Measurements from ENCODE around the gene BCL7A.

Gene BCL7A

DNA sequence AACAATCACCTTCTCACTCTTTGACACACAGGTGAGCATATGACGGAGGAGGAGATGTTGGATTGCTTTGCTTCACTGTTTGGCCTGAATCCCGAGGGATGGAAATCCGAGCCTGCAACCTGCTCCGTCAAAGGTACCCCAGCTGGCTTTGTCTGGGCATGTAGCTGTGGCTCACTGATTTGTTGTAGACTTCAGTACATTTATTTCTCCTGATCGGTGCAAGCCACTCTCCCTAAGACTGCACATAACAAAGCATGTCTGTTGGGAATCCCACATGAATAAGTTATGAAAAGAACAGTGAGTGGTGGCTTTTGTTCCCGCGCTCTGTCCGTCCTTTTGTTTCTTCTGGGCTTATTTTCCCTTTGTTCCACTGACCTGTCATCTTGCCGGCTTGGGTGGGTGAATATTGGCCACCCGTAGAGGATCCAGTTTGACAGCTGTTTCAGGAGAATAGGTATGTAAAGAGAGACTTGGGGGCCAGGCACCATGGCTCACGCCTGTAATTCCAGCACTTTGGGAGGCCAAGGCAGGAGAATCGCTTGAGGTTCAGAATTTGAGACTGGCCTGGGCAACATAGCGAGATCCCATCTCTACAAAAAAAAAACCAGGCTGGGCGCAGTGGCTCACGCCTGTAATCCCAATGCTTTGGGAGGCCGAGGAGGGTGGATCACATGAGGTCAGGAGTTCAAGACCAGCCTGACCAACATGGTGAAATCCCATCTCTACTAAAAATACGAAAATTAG, 20.0 kb upstream of the BCL7A start:
- DNase-seq: no peak

DNA sequence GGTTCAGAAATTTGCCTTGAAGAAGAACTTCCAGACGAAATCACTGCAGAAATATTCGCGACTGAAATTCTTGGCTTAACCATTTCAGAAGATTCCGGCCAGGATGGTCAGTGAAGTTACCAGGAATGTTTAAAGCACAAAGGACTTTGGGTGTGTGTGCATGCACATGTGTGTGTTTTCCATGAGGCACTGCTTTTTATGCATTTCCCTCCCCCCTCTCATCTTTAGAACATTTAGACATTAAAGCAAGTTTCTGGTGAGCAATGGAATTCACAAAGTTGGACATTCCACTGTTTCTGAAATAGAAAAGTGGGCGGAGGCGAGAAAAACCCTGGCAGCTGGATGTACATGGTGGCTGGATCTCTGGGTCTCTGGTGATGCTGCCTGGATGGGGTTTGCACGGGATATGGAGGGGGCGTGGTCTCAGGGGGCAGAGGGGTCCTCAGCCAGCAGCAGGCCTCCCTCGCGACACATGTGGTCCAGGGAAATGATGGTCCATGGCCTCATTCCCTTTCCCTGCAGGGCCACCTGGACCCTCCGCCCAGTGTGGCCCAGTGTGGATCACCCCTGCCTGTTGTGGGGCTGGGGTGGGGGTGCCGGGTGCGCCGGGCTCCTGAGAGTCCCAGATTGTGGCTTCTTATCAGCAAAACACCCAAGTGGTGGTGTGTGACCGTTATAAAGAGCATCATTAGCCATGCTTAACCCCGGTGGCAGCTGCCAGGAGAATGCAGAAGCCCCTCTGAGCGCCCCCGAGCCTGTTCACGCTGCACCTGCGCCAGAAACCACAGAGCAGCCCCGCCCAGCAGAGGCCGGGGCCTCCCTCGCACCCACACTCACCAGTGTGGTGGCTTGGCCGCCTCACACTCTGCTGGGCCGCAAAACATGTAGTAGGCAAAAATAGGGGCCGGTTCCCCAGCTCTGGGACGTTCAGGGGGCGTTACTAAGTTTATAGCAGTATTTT, 17.8 kb upstream of the BCL7A start:
- peak; percentile 78 for DNase-seq

- DNase-seq: no peak
These were observed 17.0 kb upstream of the BCL7A start for GRCh38 chr12:122004633-122005071.

DNA sequence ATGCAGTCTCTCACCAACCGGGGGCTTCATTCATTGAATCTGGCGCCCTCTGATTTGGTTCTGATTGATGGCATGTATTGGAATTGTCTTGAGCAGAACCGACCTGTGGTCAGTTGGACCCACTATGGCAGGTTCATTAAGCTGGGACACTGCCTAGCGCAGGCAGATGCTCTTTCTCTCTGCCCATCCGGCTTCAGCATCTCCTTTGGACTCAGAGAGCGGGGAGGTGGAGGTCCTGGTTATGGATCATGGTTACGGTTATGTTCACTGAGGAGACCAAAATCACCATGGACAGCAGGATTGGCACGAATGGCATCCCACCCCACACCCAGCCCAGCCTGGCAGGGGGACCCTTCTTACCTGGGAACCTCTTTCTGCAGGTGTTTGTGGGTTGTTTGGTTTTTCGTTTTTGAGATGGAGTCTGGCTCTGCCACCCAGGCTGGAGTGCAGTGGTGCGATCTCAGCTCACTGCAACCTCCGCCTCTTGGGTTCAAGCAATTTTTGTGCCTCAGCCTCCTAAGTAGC, 16.4 kb upstream of the BCL7A start:
- no peak for DNase-seq

- no peak for DNase-seq
These were observed 15.3 kb upstream of the BCL7A start for GRCh38 chr12:122006186-122006926.

DNA sequence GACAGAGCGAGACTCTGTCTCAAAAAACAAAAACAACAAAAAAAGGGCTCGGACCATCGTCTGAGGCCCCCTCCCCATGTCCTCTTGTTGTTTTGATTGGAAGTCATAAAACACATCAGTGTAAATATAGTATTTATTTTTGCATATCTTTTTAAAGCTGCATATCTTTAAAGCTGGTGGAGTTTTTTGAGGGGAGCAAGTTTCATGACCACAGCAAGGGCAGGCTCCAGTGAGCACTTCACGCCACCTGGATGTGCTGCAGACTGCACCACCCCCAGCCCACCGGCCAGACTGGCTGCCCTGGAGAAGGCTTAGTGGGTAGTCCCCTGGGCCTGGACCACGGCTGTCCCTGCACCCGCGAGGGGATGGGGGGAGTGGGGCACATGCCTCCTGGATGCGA, 11.9 kb upstream of the BCL7A start:
- DNase-seq: no peak

- no peak for DNase-seq
These were observed 9.5 kb upstream of the BCL7A start for GRCh38 chr12:122012184-122012583.

DNA sequence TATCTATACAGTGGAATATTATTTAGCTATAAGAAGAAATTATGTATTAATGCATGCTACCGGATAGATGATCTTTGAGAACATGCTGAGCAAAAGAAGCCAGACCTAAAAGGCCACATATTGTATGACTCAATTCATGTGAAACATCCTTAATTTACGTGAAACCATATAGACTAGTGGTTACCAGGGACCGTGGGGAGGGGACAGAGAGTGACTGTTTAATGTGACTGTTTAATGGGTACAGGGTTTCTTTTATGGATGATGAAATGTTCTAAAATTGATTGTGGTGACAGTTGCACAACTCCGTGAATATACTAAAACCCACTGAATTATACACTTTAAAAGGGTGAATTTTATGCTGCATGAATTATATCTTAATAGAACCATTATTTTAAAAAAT, 8.5 kb upstream of the BCL7A start:
- DNase-seq: no peak

DNA sequence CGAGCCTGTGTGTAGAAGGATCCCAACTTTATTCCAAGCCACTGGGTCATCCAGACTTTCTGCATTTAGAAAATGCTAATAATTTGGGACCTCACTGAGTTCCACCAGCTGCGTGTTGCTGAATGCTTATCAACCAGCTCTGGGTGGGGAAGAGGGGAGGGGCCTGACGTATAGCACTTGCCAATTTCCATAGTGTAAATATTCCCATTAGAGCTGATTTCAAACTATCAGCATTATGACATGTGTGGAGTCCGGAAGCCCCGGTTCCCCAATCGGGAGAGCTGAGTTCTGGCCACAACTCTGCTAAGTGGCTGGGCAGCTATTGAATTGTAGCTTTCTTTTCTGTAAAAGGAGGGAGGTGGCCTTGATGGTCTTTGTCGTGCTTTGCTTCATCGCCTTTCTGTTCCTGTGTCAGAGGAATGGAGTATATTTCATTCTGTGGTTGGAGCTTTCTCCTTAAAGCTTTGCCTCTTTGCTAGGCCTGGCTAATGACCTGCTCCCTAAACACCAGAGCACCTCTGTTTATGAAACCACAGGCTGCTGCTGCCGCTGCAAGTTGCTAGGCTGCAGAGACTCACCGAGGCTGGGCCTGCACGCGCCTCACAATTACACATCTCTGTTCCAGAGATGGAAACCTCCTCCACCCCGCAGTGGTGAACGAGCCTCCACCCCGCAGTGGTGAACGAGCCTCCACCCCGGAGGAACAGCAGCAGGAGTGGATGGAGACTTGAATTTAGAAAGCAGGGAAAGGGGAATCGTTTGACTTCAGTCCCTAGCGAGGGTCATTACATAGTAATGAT, 7.7 kb upstream of the BCL7A start:
- DNase-seq: no peak

DNA sequence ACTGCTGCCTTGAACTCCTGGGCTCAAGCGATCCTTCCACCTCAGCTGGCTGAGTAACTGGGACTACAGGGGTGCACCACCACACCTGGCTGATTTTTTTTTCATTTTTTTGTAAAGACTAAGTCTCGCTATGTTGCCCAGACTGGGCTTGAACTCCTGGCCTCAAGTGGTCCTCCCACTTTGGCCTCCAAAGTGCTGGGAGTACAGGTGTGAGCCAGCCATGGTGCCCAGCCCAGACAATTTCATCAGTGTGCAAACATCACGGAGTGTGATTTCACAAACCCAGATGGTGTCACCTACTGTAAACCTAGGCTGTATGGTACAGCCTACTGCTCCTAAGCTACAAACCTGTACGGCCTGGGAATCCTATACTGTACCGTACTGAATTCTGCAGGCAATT, 6.9 kb upstream of the BCL7A start:
- DNase-seq: no peak

DNA sequence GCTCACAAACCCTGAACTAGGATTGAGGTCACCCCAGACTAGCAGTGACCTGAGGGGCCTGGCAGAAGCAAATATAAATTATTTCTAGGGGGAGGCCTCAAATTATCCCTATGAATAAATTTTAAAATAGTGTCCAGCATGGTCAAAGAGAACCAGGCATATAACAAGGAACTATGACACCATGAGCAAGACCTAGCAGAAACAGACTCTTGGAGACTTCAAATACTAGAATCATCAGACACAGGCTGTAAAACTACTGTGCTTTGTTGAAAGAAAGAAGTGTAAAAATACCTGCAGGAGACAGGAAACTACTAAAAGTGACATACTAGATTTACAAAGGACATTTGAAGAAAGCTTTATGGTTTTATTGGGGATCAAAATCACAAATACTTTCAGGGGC, 3.2 kb upstream of the BCL7A start:
- no peak for DNase-seq

- no peak for DNase-seq
These were observed 2.7 kb upstream of the BCL7A start for GRCh38 chr12:122018937-122019336.

DNA sequence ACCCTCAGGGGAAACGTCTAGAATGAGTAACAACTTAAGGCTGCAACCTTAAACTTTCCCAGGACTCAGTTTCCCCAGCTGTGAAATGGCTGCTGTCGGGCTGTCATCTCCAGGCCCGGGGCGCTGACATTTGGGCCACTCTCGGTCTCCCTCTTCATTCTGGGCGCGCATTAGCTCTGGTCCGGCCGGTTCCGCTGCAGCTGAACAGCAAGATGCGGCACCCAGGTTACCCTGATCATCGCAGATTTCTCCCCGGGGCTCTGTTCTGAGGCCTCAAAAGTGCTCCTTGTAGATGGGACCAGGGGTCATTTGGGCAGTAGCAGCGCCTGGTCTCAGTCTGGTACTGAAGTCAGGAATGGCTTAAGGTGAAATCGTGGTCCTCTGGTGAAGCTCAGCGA, 890 bp upstream of the BCL7A start:
- no peak for DNase-seq

DNA sequence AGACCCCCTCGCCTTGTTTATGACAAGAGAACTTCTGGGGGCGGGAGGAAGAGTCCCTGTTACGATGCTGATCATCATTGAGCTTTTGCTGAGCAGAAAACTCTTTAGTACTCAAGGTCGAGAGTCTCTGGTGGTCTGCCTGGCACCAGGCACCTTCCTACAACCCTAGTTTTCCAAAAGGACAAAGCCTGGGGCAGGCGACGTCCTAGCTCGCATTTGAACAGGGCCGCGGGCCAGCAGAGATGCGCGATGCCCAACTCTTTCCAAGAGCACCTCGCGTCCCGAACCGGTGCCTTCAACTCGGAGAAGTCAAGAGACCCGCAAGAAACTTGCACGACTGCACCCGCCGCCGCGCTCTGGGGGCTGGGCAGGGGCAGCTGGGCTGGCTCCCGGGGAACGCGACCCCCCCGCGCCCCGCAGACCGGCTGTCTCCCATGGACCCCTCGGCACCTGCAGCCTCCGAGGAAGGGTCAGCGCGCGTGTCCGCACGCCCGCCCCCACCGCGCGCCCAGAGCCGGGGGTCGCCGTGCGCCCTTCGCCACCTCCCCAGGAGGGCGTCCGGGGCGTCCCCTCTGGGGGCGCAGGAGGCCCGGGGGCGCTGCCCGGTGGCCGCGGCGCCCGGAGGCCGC, 377 bp upstream of the BCL7A start:
- DNase-seq: peak; percentile 18

- DNase-seq: peak; percentile 31
These were observed 982 bp downstream of the BCL7A start for GRCh38 chr12:122022393-122023338.

DNA sequence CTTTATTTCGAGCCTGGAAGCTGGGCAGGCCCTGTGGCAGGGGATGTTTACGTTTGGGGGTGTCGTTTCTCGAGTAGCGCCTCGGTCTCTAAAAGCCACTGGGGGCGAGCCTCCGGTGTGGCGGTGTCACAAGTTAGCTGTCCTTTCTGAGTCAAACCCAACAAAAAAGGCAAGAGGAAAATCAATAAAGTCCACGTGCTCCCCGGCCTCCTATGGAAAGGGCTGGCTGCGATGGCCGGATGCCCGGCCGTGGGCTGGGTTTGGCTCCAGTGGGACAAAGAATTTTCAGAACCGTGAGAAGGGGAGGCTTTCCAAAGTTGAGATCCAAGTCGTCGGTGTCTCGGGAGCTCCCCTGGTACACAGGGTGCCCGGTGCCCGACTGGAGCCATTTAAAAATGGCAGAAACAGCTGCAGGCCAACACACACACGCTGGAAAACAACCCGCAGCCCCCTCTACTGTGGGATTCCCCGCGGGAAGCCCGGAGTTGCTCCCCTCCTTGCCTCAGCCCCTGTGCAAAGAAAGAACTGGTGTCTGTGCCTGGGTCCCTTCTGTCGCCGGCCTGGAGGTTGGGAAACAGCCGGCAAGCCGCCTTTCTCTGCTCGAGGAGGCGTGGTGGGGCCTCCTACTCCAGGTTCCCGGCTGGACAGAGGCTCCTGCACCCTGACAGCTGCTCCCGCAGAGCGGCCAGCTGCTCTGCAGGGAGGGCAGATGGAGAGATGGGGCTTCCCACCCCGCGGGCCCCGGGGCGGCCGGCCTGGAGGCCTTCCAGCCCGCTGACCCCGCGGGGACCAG, 1.9 kb downstream of the BCL7A start:
- peak; percentile 61 for DNase-seq

DNA sequence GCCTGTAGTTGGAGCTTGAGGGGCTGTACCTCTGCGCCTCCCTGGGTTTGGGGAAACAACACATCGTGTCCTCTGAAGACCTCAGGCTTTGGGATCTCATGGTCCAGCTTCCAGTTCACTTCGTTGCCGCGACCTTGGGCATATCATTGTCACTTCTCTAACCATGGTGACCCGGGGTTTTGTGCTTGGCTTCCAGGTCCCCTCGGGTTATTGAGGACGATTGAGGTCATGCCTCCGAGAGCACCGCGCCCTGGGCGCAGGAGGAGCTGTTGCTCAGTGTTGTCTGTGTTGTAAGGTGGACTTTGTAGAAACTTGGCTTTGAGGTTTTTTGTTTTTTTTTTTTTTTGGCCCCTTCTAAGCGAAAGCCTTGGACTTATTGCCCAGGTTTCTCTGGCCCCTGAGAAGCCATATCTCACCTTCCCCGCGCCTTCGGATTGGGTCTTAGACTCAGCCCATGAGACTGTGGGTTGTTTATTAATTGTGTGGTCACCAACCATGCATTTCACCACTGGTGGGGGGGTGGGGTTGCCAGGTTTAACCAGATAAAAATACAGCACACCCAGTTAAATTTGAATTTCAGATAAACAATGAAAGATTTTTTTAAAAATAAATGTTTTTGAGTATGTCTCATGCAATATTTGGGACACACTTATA, 2.6 kb downstream of the BCL7A start:
- DNase-seq: no peak

GRCh38 chr12:122026706-122027333, 5.1 kb downstream of the BCL7A start:
- DNase-seq: no peak
